NOMO-1 treated with dmso at 0.1 percent for 144 hours (cell line): ENCODE data around the gene TNIK.
"Not testable (repeated sequence)": the region's sequence is repeated elsewhere in the genome, so short reads cannot be mapped to it uniquely, and the experiment has no call there.

ENCODE experiments used
- DNase-seq: peaks from one replicate; lab custom pipeline; 2025; ENCODE audit not compliant: unreplicated experiment; lab: John Stamatoyannopoulos, UW

Gene TNIK

DNA sequence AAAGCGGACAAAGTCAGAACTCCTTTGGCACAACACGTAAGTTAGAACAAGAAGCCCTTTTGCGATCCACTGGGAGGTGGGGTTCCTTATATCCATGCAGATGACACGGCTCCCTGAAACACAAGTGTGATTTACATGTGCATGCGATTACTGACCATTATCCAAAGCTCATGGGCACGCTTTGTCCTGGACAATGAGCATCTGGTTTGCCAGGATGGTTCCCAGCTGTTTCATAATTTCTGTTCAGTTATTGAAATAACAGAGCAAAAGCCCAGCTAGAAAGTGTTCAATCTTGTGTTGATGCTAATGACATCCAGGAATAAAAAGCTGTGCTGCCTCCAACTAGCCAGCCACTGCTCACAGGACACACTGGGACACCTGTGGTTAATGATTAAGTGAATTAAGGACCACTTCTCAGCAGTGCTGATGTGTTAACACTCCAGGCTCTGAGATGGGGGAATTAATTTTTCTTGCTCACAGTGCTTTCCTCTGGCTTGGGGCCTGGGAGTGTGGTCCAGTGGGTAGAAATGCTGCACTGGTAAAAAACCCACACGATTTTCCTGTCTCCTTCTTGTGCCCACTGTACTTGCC is 310.6 kb downstream of the TNIK start:
- no peak for DNase-seq

DNA sequence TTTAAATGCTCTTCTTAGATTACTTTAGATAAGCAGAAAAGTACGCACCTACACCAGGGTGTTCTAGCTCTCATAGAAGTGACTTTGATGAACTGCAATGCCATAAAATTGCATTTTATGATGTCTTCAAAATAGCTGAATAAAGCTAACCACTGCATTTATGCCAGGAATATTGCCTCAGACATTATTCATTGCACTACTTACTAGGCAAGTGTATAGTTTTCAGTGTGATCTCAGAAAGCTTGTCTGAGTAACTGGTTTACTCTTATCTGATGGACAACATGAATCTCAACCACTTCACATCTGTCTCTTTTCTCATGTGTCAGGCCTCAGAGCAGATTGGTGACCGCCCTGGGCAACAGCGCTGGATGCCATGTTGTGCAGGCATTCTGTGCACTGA is 314.4 kb downstream of the TNIK start:
- DNase-seq: no peak

DNA sequence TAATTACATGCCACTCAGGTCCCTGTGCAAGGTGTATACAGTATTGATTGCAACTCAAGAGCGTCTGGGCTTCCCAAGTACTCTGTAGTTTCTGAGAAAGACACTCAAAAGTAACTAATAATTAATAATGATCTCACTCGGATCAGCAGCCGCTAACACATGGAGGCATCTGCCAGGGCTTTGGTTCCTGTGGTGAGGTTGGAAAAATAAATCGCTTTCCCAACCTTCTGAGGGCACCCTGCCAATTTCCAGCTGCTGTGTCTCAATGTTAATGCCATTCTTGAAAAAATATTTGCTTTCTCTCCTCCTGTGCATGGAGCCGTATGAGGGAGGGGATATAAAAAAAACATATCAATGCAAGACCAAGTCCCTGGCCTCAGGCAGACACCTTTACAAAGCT is 317.2 kb downstream of the TNIK start:
- DNase-seq: no peak

DNA sequence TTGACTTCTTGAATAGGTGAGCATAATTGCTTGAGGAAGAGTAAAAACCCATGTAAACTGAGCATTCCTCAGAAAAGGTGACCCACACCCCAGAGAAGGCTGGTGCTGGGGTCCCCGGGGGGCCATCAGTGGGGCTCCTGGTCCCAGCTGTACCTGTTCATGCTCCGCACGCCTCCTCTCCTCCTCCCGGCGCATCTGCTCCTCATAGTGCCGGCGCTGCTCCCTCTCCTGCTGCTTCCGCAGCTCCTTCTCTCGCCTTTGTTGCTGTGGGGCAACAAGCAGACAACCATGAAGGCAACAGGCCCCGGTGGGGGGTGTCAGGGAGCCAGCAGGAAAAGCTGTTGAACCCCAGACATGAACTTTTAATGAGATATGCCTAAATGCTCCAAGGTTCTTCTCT is 320.0 kb downstream of the TNIK start:
- DNase-seq: no peak

DNA sequence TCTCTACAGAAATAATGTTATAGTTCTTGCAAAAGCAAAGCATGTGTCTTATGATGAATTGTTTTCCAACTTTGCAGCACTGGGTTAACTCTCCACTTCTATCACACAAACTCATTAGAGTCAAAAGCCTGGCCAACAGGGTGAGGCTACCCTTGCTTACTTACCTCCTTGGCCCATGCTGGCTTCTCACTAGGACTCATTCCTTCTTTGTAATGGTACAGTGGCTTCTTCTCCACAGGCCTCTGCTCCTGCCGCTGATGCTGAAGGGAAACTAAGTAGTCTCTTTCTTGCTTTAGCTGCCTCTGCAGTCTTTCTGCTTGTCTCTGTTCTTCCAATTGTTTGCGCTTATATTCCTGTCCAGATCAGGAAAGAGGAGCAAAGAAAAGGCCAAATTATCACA is 322.2 kb downstream of the TNIK start:
- DNase-seq: no peak

DNA sequence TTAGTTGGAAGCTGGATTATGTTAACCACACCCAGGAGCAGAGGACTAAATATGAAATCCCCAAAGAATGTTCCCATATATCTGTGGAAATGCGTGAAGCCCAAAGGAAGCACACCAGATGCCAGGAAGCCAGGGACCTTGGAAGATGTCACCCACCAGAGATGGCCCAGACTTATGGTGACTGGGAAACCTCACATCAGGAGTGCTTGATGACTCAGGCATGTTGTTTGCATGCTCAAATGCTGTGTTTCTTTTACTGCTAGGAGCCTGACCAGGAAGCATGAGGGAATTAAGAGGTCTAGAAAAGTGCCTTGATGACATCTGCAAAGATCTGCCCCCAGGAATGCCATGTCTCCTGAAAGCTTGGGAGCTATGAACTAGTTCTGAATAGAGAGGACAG is 324.7 kb downstream of the TNIK start:
- DNase-seq: no peak

DNA sequence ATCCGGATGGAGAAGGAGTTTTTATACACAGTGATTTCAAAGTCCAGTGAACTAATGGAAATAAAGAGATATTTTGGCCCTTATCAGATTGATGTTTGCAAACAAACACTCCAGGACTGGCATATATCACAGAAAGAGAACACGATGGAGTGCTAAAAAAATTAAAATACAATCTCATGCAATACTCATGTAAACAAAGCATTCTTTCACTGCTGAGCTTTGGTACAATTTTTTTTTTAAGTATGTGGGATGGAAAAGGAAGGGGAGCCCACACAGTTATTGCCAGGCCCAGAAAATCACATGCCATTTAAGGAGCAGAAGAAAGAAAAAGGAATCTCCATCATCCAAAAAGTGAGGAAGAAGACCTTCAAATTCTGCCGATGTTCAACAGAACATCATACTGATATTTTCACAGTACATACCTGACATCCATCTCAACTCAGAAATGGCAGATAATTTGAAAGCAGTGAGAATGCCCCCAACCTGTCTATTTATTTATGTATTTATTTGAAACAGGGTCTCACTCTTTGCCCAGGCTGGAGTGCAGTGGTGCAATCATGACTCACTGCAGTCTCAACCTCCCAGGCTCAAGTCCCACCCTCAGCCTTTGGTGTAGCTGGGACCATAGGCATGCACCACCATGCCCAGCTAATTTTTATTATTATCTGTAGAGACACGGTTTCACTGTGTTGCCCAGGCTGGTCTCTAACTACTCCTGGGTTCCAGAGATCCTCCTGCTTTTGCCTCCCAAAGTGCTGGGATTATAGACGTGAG is 326.2 kb downstream of the TNIK start:
- no peak for DNase-seq

DNA sequence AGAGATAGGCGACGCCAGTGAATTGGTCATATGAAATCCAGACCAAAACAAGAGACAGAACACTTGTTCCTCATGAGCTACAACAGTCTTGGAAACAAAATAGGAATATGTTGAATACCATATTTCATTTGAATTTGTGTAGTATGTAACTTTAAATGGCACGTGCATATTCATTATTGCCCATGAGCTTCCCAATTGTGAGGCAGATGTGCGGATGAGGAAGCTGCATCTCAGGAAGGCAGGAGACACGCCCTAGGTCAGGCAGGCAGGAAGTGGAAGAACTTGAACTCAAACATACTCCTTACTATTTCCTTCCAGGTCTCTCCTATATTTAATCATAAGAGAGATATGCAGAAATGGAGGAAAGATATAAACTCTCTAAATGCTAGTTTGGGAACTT is 326.9 kb downstream of the TNIK start:
- DNase-seq: no peak

DNA sequence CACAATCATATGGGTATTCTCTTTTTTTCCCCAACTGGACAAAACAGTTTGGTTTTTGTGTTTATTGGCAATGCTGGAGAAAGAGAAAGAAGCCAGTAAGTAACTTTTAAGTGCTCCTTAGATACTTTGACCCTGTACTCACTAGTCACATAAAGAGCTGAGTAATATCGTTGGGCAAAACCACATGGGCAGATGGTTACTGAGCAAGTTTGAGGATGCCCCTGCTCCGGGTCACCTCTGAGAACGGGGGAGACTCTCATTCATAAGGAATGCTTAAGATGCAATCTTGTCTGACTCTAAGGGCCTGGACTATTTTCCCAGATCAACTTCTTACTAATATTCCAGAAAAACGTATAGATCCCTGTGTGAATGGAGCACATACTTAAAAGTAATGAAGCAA is 327.3 kb downstream of the TNIK start:
- no peak for DNase-seq

DNA sequence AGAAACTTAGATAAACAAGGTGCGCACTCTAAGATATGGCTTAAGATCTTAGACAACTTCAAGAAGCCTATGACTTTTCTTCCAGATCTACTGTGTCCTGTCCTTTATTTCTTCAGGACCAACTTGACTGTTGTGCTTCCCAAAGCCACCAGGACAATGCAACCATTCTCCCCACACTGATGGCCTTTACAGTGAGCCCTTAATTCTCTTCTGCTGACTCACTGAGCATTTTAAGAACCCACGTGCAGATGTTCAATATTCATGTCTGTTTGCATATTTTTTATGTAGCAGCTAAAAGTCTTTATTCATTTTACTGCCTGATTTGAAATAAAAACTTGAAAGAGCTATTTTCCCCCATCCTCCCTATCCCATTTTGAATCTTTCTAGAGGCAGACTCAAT is 330.4 kb downstream of the TNIK start:
- no peak for DNase-seq

DNA sequence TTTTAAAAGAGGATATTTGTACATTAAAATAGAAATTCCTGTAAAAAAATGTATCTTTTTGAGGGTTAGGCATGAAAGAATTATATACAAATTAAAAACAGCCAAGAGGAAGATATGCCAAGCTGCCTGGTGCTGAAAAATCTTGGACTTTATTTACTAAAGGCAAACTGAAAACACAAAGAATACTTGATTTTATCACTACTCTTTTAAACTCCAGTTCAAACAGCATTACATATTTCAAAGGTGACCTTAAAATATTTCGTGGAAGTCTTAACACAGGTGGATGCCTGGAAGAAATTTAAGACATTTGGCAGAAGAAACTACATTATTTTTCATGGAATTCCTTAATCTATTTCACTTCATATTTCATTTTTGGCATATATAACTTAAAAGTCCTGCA is 332.6 kb downstream of the TNIK start:
- no peak for DNase-seq

DNA sequence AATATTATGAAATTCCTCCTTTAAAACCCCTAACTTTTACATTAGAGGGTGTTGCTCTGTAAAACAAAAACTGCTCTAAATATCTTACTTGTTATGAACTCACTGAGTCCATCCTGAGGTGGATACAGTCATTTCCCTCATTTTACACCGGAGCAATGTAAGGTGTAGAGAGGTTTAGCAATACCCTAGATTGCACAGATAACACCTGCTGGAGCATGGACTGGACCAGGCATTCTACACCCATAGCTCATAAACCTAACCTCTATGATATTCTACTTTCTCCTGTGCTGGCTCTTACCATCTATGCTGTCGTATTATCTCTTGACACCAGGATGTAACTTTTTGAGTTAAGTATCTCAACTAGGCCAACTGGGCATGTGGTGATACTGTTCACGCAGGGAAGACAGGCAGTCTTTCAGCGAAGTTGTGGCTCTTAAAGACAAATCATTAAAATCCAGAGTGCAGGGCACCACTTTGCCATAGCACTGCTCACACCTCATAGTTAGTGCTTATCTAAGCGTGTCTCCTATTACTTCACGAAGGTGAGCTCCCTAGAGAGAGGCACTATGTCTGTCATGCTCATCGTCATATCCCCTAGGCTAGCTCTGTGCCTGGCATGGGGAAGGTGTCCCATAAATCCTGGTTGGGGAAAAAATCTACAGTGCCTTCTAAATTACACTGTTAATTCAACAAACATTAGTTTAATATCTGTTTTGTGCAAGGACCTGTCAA is 333.6 kb downstream of the TNIK start:
- no peak for DNase-seq

DNA sequence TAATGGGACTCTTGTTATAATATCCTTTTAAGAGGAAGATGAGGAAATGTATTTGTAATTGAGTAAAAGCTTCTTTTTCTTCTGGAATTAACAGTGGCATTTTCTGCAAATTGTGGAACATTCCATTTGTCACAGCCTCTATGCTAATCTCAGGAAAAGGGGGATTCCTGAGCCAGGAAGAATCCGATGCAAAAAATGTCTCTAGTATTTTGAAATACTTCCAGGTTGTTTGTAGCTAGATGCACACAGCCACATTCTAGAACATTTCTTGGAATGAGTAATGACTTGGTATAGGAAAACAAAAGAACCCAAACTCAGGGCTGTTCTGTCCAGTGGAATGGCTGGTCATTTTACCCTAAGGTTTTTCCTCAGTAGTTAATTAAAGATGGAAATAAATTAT is 335.2 kb downstream of the TNIK start:
- no peak for DNase-seq

DNA sequence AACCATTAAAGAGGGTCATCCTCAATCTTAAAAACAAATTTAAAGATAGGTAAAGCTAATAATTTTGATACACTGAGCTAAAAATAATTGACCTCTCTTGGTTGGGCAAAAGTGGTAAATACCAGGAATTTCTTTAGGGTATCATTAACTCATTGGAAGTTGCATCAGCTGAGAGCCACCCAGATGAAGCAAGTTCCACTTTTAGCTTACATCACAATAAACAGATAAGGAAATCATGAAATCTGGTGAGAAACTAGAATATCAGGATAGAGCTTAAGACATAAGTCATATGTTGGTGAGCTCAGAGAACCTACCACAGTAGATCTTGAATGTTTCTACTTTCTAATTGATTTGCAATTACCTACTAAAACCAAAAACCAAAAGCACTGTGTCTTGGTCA is 336.3 kb downstream of the TNIK start:
- no peak for DNase-seq

DNA sequence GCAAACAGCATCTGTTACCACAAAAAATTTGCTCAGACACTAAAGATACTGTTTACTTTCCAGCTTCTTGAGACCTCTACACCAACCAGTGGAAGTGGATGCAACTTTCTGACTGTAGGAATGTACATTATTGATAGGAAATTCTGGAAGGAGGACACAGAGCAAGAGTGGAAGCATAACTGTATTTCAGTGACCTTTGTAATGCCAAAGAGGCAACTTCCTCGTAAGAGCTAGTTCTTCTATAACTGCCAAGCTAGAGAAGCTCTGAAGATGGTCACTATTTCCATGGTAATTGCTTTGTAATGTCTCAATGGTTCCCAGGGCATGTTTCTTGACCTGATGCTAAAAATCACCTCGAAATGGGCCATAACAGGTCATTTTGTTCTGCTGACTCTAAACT is 337.3 kb downstream of the TNIK start:
- no peak for DNase-seq

DNA sequence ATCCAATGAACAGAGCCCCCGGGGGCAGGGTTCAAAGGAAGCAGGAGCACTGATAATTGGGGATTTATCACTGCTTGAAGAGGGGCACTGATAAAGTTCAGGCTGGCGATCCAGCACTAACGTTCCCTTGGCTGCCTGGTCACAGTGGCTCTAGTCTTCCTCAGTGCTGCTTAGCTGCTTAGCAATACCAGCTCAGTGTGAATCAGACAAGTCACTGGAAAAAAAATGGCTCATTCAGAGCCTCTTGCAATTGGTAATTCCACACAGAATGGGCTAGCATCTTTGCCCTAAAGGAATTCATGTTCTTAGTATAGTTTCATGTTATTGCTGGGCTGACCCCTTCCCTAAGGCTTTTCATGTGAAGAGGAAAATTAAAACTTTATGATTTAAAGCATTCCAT is 338.0 kb downstream of the TNIK start:
- DNase-seq: no peak

DNA sequence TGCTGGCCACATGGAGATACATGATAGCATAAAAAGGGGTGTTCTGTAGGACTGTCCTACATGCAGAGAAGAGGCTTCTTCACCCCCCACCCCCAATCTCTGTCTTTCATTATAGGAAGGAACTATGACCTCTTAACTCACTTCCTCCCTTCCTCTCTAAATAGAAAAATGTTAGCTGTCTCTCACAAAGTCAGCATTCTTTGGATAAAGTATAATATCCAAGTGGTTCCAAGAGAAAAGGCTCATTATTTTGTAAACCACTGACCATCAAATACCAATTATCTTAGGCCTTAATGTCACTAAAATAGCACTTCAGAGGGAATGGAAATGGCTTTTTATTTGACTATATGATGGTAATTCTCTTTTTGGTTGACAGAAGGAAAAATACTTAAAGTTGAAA is 338.4 kb downstream of the TNIK start:
- no peak for DNase-seq

DNA sequence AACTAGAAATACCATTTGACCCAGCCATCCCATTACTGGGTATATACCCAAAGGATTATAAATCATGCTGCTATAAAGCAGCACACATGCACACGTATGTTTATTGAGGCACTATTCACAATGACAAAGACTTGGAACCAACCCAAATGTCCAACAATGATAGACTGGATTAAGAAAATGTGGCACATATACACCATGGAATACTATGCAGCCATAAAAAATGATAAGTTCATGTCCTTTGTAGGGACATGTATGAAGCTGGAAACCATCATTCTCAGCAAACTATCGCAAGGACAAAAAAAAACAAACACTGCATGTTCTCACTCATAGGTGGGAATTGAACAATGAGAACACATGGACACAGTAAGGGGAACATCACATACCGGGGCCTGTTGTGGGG is 340.8 kb downstream of the TNIK start:
- not testable (repeated sequence) for DNase-seq

DNA sequence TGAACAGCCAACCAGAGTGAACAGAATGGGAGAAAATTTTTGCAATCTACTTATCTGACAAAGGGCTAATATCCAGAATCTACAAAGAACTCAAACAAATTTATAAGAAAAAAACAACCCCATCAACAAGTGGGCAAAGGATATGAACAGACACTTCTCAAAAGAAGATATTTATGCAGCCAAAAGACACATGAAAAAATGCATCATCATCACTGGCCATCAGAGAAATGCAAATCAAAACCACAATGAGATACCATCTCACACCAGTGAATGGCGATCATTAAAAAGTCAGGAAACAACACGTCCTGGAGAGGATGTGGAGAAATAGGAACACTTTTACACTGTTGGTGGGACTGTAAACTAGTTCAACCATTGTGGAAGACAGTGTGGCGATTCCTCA is 341.2 kb downstream of the TNIK start:
- DNase-seq: not testable (repeated sequence)

DNA sequence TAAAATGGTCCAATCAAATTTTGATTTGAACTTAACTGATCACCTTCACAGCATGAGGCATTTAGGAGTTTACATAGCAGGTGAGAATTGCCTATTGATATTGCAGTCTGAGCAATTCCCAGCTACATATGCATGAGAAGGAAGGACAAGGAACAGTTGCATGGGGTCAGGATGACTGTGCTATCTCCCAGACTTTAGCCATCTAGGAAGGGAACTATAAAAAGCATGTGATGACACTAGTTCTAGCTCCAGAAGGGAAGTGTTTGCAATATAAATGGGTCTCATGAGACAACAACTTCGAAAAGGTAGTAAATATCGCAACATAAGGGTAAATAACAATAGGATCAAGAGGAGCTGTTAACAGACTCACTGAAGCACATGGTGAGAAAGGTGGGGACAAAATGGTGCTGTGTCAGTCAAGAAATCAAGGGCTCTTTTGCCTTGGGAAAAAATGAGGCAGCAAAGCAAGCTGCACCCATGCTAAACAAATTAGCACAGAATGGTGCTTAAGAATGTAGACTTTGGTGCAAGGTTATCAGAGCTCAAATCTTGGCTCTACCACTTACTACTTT is 343.3 kb downstream of the TNIK start:
- no peak for DNase-seq

DNA sequence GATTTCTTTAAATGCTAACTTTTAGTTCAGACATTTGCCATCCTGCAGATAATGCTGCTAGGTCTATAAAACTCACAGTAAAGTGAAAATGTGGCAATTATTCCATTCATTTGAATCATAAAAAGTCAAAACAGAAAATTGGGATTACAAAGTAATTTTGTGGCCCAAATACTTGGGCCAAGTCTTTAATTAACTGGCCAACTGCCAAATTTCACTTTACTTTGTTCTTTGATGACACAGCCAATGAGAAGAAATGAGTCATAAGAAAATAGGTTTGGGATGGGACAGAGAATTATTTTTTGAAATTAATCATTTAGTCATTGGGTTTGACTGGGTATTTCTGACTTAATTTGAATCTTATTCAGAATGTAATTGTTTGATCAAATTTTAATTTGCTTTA is 343.8 kb downstream of the TNIK start:
- DNase-seq: no peak

DNA sequence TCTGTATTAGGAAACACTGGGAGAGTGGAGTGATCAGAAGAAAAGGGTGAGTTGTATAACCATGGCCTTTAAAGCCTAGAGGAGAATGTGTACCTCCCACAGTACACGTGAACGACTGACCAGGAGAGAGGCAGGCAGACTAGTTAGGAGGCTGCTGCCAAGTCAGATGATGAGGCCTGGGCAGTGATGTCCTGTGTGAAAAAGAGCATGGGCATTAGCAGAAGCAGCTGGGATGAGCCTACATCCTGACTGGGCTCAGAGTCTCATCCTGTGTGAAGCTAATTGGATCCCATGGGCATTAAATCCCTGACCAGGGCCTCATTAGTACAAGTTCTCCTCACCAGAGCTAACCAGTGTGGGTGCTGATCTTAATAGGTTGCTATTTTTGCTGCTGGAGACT is 344.5 kb downstream of the TNIK start:
- no peak for DNase-seq
